ACC112 (cell line): ENCODE data around the gene HAUS8.

Experiments
- H2AFZ ChIP-seq: fragments of 200-600 bp; sonication (generic); one replicate; pipeline ENCODE4 v1.6.0; 2017; ENCODE audit warnings: antibody characterized with exemption, low read length; ENCODE audit not compliant: unreplicated experiment
- H3K27ac ChIP-seq: fragments of 200-600 bp; sonication (generic); 2 replicates; pipeline ENCODE4 v1.5.1; 2014; ENCODE audit warnings: low read depth, mild to moderate bottlenecking, antibody characterized with exemption, low read length, moderate library complexity
- H3K27me3 ChIP-seq: fragments of 200-600 bp; sonication (generic); 2 replicates; pipeline ENCODE4 v1.6.1; 2014; ENCODE audit warnings: mild to moderate bottlenecking, antibody characterized with exemption, low read length, moderate library complexity, mixed read lengths; ENCODE audit not compliant: insufficient read depth
- H3K36me3 ChIP-seq: fragments of 200-600 bp; sonication (generic); 2 replicates; pipeline ENCODE4 v1.6.1; 2016; ENCODE audit warnings: mild to moderate bottlenecking, antibody characterized with exemption, low read length, moderate library complexity, mixed read lengths; ENCODE audit not compliant: insufficient read depth
- H3K4me1 ChIP-seq: fragments of 200-600 bp; sonication (generic); one replicate; pipeline ENCODE4 v1.6.1; 2016; ENCODE audit warnings: low read length, mixed read lengths; ENCODE audit not compliant: insufficient read depth, unreplicated experiment, control insufficient read depth
- H3K4me3 ChIP-seq: fragments of 200-600 bp; sonication (generic); 2 replicates; pipeline ENCODE4 v1.5.1; 2014; ENCODE audit warnings: mild to moderate bottlenecking, low read depth, low read length
- H3K79me2 ChIP-seq: fragments of 200-600 bp; sonication (generic); one replicate; pipeline ENCODE4 v1.6.0; 2016; ENCODE audit warnings: low read length; ENCODE audit not compliant: control insufficient read depth, unreplicated experiment, insufficient read depth

The HAUS8 gene

DNA sequence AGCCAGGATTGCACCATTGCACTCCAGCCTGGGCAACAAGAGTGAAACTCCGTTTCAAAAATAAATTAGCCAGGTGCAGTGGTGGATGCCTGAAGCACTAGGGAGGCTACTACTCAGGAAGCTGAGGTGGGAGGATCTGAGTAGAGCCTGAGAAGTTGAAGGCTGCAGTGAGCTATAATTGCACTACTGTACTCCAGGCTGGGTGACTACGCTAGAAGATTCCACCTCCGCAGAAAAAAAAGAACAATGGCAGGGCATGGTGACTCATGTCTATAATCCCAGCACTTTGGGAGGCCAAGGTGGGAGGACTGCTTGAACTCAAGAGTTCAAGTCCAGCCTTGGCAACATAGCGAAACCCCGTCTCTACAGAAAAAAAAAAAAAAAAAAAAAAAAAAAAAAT lies 20.5 kb downstream of the HAUS8 start:
- Histone ChIP-seq H3K4me1 (no peaks in the 10 kb centered on the region), H2AFZ (no peak overlapping the region), H3K27me3 (no peaks in the 10 kb centered on the region), H3K4me3 (no peak overlapping the region), H3K27ac (no peak overlapping the region), H3K36me3 (peaks cover 24% of the 10 kb centered on the region), H3K79me2 (no peaks in the 10 kb centered on the region)

DNA sequence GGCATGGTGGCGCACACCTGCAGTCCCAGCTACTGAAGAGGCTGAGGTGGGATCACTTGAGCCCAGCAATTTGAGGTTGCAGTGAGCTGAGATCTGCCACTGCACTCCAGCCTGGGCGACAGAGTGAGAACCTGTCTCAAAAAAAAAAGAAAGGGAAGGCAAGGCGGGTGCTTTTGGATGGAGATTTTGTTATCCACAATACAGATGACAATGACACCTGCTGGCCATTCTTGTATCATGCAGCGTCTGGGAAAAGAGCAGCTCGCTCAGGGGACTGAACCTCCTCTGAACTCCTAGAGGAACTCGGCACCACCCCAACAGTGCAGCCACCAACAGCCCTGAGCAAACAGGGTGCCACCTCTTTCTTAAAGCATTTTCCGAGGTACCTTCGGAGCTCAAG lies 22.8 kb downstream of the HAUS8 start:
- Histone ChIP-seq H3K79me2 (no peaks in the 10 kb centered on the region), H3K4me1 (peaks cover 4% of the 10 kb centered on the region), H3K36me3 (peaks cover 1% of the 10 kb centered on the region; the same call in 1 of the 2 replicates), H2AFZ (no peak overlapping the region), H3K27me3 (no peaks in the 10 kb centered on the region), H3K27ac (no peak overlapping the region), H3K4me3 (no peak overlapping the region)

GRCh38 chr19:17049711-17050280 lies 25.5 kb downstream of the HAUS8 start:
- H2AFZ ChIP-seq: no peak overlapping the region
- H3K79me2 ChIP-seq: no peaks in the 10 kb centered on the region
- H3K36me3 ChIP-seq: no peaks in the 10 kb centered on the region
- no peak overlapping the region for H3K27ac ChIP-seq
- H3K4me3 ChIP-seq: no peak overlapping the region
- no peaks in the 10 kb centered on the region for H3K27me3 ChIP-seq
- H3K4me1 ChIP-seq: peaks cover 4% of the 10 kb centered on the region

DNA sequence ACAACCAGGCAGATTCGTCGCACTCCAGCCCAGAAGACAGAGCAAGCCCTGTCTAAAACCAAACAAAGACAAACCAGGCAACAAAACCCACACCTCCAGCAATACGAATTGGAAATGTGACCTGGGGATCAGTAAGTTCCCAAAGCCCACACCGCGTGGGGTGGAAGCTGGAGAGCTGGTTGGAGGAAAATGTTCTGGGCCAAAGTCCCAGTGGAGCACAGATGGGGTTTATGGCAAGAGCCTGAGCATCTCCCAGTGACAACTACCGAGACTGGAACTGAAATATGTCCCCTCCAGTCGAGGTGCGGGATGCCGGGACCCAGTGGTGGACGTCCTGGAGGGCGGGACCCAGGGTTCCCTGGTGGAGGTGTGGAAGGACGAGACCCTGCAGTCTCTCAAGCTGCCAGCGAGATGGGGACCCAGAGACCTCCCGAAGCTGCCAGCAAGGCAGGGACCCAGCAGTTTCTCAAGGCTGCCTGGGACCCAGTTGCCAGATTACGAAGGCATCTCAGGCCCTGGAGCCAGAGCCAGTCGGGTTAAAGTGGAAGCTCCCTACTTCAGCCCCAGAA lies 26.3 kb downstream of the HAUS8 start:
- H3K36me3 ChIP-seq: no peaks in the 10 kb centered on the region
- H2AFZ ChIP-seq: no peak overlapping the region

DNA sequence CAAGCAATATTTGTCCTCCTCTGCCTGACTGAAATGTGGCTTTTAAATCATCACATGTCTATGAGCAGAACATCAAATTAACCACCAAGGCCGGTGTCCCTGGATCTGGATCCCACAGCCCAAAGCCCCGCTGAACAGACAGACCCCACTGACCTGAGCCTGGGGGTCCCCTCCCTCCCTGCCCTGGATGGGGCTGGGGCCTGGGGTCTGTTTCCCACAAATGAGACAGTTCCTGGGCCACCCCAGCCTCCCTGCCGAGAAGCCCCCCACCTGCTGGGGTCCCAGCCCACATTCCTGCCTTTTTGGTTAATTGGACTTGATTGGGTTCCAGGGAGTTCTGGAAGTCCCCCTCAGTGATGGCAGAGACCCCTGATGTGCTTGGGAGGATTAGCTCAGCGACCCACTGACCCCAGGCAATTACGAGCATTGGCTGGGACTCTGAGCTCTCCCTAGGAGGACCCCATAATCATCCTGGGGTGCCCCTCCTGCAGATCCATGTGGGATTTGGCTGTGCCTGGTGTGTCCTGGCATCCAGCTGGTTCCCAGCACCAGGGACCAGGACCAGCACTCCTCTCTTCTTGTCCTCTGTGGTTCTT lies 29.2 kb downstream of the HAUS8 start:
- Histone ChIP-seq H3K4me1 (peaks cover 6% of the 10 kb centered on the region), H3K4me3 (no peak overlapping the region), H3K36me3 (no peaks in the 10 kb centered on the region), H2AFZ (no peak overlapping the region), H3K79me2 (no peaks in the 10 kb centered on the region), H3K27me3 (peaks cover 5% of the 10 kb centered on the region; the same call in 1 of the 2 replicates), H3K27ac (no peak overlapping the region)

More for the DNA sequence above, 26.3 kb downstream of the HAUS8 start:
- H3K4me1 ChIP-seq: peaks cover 4% of the 10 kb centered on the region
- H3K27ac ChIP-seq: no peak overlapping the region
- no peak overlapping the region for H3K4me3 ChIP-seq
- H3K79me2 ChIP-seq: no peaks in the 10 kb centered on the region
- no peaks in the 10 kb centered on the region for H3K27me3 ChIP-seq

DNA sequence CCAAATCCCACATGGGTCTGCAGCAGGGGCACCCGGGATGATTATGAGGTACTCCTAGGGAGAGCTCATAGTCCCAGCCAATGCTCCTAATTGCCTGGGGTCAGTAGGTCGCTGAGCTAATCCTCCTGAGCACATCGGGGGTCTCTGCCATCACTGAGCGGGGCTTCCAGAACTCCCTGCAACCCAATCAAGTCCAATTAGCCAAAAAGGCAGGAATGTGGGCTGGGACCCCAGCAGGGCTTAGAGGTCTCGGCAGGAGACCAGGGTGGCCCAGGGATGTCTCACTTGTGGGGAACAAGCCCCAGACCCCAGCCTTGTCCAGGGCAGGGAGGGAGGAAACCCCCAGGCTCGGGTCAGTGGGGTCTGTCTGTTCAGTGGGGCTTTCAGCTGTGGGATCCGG lies 31.5 kb downstream of the HAUS8 start:
- H3K4me3 ChIP-seq: no peak overlapping the region
- no peaks in the 10 kb centered on the region for H3K79me2 ChIP-seq
- H3K27me3 ChIP-seq: peaks cover 5% of the 10 kb centered on the region; the same call in 1 of the 2 replicates
- H2AFZ ChIP-seq: no peak overlapping the region
- H3K36me3 ChIP-seq: no peaks in the 10 kb centered on the region
- H3K27ac ChIP-seq: no peak overlapping the region
- peaks cover 2% of the 10 kb centered on the region for H3K4me1 ChIP-seq

- Histone ChIP-seq H3K79me2 (no peaks in the 10 kb centered on the region), H3K27me3 (peaks cover 5% of the 10 kb centered on the region; the same call in 1 of the 2 replicates), H3K4me3 (no peak overlapping the region), H3K27ac (no peak overlapping the region), H3K36me3 (no peaks in the 10 kb centered on the region), H3K4me1 (peaks cover 2% of the 10 kb centered on the region), H2AFZ (no peak overlapping the region)
These were observed 33.3 kb downstream of the HAUS8 start for GRCh38 chr19:17041976-17042375.

DNA sequence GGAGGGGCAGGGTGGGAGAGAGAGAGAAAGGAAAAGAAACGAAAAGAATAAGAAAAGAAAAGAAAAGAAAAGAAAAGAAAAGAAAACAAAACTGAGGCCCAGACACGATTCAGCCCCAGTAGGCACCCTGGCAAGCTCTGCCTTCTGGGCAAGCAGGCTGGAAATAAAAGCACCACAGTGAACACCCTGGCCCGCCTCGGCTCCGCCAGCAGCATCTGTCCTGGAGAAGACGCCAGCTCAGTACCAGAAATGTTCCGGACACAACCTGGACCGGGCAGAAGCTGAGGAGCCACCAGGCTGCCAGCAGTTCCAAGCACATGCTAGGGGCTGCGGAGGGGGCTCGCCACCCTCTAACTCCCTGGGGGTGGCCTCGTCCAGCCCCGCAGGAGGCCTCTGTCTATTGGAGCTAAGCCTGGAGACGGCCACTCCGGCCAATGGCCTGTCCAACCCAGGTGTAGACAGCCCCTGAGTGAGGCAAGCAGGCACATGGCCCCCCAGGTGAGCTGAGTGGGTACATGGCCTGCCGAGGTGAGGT lies 37.2 kb downstream of the HAUS8 start:
- Histone ChIP-seq H3K4me1 (peaks cover 2% of the 10 kb centered on the region), H3K79me2 (no peaks in the 10 kb centered on the region), H3K27me3 (peaks cover 5% of the 10 kb centered on the region; the same call in 1 of the 2 replicates), H2AFZ (no peak overlapping the region), H3K4me3 (no peak overlapping the region), H3K27ac (no peak overlapping the region), H3K36me3 (no peaks in the 10 kb centered on the region)

DNA sequence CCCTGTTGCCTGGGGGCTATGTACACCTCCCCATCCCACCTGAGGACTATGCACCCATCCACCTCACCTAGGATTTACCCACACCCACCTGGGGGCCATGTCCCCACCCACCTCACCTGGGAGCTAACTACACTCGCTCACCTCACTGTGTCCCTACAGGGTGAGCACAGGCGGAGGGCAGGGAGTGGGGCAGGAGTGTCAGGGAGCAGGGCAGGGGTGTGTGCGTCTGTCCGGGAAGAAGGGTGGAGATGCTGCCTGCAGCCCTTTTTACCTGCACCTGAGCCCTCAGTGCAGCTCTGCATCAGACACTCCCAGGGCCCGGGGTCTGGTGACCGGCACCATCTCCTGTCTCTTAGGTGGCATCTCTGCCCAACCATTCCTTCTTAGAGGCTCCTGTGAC lies 38.1 kb downstream of the HAUS8 start:
- no peaks in the 10 kb centered on the region for H3K36me3 ChIP-seq
- peaks cover 2% of the 10 kb centered on the region for H3K4me1 ChIP-seq
- H2AFZ ChIP-seq: no peak overlapping the region
- no peak overlapping the region for H3K4me3 ChIP-seq
- H3K79me2 ChIP-seq: no peaks in the 10 kb centered on the region
- H3K27me3 ChIP-seq: peaks cover 7% of the 10 kb centered on the region; the same call in 1 of the 2 replicates
- H3K27ac ChIP-seq: no peak overlapping the region

DNA sequence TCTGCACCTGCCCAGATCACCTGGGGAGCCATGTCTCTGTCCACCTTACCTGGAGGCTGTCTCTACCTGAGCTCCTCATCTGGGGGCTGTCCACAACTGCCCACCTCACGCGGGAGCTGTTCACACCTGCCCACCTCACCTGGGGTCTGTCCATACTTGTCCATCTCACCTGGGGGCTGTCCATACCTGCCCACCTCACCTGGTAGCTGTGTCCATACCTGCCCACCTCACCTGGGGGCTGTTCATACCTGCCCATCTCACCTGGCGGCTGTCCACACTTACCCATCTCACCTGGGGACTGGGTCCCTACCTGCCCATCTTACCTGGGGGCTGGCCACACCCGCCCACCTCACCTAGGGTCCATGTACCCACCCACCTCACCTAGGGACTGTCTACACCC lies 38.6 kb downstream of the HAUS8 start:
- peaks cover 4% of the 10 kb centered on the region; the same call in 1 of the 2 replicates for H3K27me3 ChIP-seq
- H3K36me3 ChIP-seq: no peaks in the 10 kb centered on the region
- no peak overlapping the region for H3K27ac ChIP-seq
- H3K4me3 ChIP-seq: no peak overlapping the region
- H2AFZ ChIP-seq: no peak overlapping the region
- H3K4me1 ChIP-seq: no peaks in the 10 kb centered on the region
- H3K79me2 ChIP-seq: no peaks in the 10 kb centered on the region
